ENCODE measurements around the gene ASAP2.

- TF ChIP-seq CTCF (IDR thresholded peaks at IDR 0.05): no peak
- no peak for TF ChIP-seq POLR2A (IDR thresholded peaks at IDR 0.05)
Measured at GRCh38 chr2:9441556-9441955, 234.9 kb downstream of the ASAP2 start.
